Measurements from ENCODE around the gene NAE1. TPM values are rescaled to one million over a fixed set of nuclear protein-coding genes. Genes with fewer than 3 reads are reported as not detected.
"Not testable (repeated sequence)": the region's sequence is repeated elsewhere in the genome, so short reads cannot be mapped to it uniquely, and the experiment has no call there.

NAE1 gene
- total and polyA plus RNA-seq, 8 donors = 19.3 to 29.8 (median 21.2) TPM

- Histone ChIP-seq H3K36me3 (no peaks in the 10 kb centered on the region), H3K27ac (peak overlapping the region in 3 of 4 donors; percentile 10 to 57 (median 55)), H3K27me3 (no peaks in the 10 kb centered on the region), H3K4me3 (peak overlapping the region; percentile 9 to 47 (median 24)), H3K4me1 (peaks cover 6 to 11% (median 6%) of the 10 kb centered on the region in 3 donors), H3K9me3 (no peaks in the 10 kb centered on the region)
- intact Hi-C loops (cut with DNase I) = loop anchor here in 1 of 3 donors (5.0 kb wide), 1 partner anchor 146 kb away; no protein-coding TSS in a partner anchor
- FAIRE-seq (no peak), DNase-seq (peak; percentile 89 to 98 (median 92)), ATAC-seq (peak; percentile 95 to 97 (median 96))
- WGBS, 2 donors = 3% methylated on average over 39 of the region's 39 CpGs
- TF ChIP-seq CTCF (IDR thresholded peaks at IDR 0.05) = peak; percentile 92 to 95 (median 92)
Measured at GRCh38 chr16:66872943-66873684, 42.3 kb upstream of the NAE1 start.

GRCh38 chr16:66872559-66872942 is 41.8 kb upstream of the NAE1 start:
- ATAC-seq = peak in 2 of 4 donors; percentile 1 to 2
- intact Hi-C loops (cut with DNase I) = loop anchor here in 1 of 3 donors (5.0 kb wide), 1 partner anchor 145 kb away; no protein-coding TSS in a partner anchor
- no peak for DNase-seq
- no peaks in the 10 kb centered on the region for H3K36me3 ChIP-seq
- 26 to 29% methylated on average over 4 of the region's 4 CpGs for WGBS, 2 donors
- H3K4me1 ChIP-seq = peaks cover under 1 to 7% (median 6%) of the 10 kb centered on the region in 3 donors
- peak overlapping the region; percentile 9 to 47 (median 24) for H3K4me3 ChIP-seq
- no peaks in the 10 kb centered on the region for H3K9me3 ChIP-seq
- H3K27ac ChIP-seq = peak overlapping the region in 3 of 4 donors; percentile 10 to 57 (median 55)
- FAIRE-seq = no peak
- no peaks in the 10 kb centered on the region for H3K27me3 ChIP-seq
- no peak for TF ChIP-seq CTCF (IDR thresholded peaks at IDR 0.05)

GRCh38 chr16:66871840-66872239 is 41.1 kb upstream of the NAE1 start:
- 62 to 63% methylated on average over 3 of the region's 3 CpGs for WGBS, 2 donors
- ATAC-seq = no peak
- TF ChIP-seq CTCF (IDR thresholded peaks at IDR 0.05) = no peak
- Histone ChIP-seq H3K4me3 (no peak overlapping the region), H3K4me1 (peaks cover 0 to 7% (median 6%) of the 10 kb centered on the region in 3 donors), H3K27me3 (no peaks in the 10 kb centered on the region), H3K9me3 (no peaks in the 10 kb centered on the region), H3K27ac (no peak overlapping the region), H3K36me3 (no peaks in the 10 kb centered on the region)
- no peak for DNase-seq
- intact Hi-C loops (cut with DNase I) = loop anchor here in 1 of 3 donors (5.0 kb wide), 1 partner anchor 145 kb away; no protein-coding TSS in a partner anchor
- no peak for FAIRE-seq

GRCh38 chr16:66871363-66871762 is 40.6 kb upstream of the NAE1 start:
- DNase-seq, H3K4me3 ChIP-seq, H3K4me1 ChIP-seq, ATAC-seq, H3K9me3 ChIP-seq, FAIRE-seq, H3K36me3 ChIP-seq, H3K27me3 ChIP-seq, H3K27ac ChIP-seq: not testable (repeated sequence)
- intact Hi-C loops (cut with DNase I) = loop anchor here in 1 of 3 donors (5.0 kb wide), 1 partner anchor 144 kb away; no protein-coding TSS in a partner anchor
- 86 to 95% methylated on average over 2 of the region's 2 CpGs for WGBS, 2 donors

GRCh38 chr16:66869424-66869823 is 38.6 kb upstream of the NAE1 start:
- 77 to 80% methylated on average over 1 of the region's 1 CpG for WGBS, 2 donors
- Histone ChIP-seq H3K27me3 (no peaks in the 10 kb centered on the region), H3K4me3 (no peak overlapping the region), H3K9me3 (no peaks in the 10 kb centered on the region), H3K36me3 (no peaks in the 10 kb centered on the region), H3K27ac (no peak overlapping the region), H3K4me1 (peaks cover 0 to 7% (median 6%) of the 10 kb centered on the region in 3 donors)
- TF ChIP-seq CTCF (IDR thresholded peaks at IDR 0.05) = no peak
- no peak for FAIRE-seq
- ATAC-seq = no peak
- intact Hi-C loops (cut with DNase I) = loop anchor here in 2 of 3 donors (5.0 to 10.0 kb wide), 2 partner anchors 462 to 465 kb away; no protein-coding TSS in a partner anchor
- DNase-seq = no peak
